Transverse colon (tissue), 4 donors: ENCODE measurements around the gene SERAC1. TPM values are rescaled to one million over a fixed set of nuclear protein-coding genes. Genes with fewer than 3 reads are reported as not detected.

Experiments used
- DNase-seq: peaks from one replicate; pipeline ENCODE4 v3.0.0-alpha.2; 2019
- H3K27ac ChIP-seq, 4 donors: fragments of 200-600 bp; sonication (generic); 2 replicates each; pipeline ENCODE4 v1.5.1; 2016 to 2018; ENCODE audit warnings: inconsistent platforms in 4 of 4
- H3K27me3 ChIP-seq: fragments of 200-600 bp; sonication (generic); 2 replicates; pipeline ENCODE4 v1.5.1; 2017; ENCODE audit warnings: inconsistent platforms
- H3K36me3 ChIP-seq, 4 donors: fragments of 200-600 bp; sonication (generic); 2 replicates each; pipeline ENCODE4 v1.5.1; 2017 to 2019; ENCODE audit warnings: inconsistent platforms in 4 of 4
- H3K4me1 ChIP-seq, 4 donors: fragments of 200-600 bp; sonication (generic); 2 replicates each; pipeline ENCODE4 v1.5.1; 2017 to 2020; ENCODE audit warnings: inconsistent platforms in 4 of 4
- H3K4me3 ChIP-seq, 4 donors: fragments of 200-600 bp; sonication (generic); 1 replicate in 1 of 4; 2 replicates in 3 of 4; pipeline versions ENCODE4 v1.5.1 to v1.6.1; 2017 to 2019; ENCODE audit warnings: inconsistent platforms in 4 of 4
- H3K9me3 ChIP-seq, 2 donors: fragments of 200-600 bp; sonication (generic); 2 replicates each; pipeline ENCODE4 v1.5.1; 2017 to 2019; ENCODE audit warnings: inconsistent platforms in 2 of 2
- CTCF ChIP-seq, 5 experiments: fragments of 200-600 bp in 3 of 5; fragments of 450-650 bp in 2 of 5; sonication (generic) in 3 of 5; IDR thresholded peaks; 1 replicate in 2 of 5; 2 replicates in 3 of 5; pipeline ENCODE4 v1.5.1; 2016 to 2017; ENCODE audit warnings: antibody characterized with exemption in 5 of 5, inconsistent platforms in 3 of 5, mild to moderate bottlenecking in 2 of 5, moderate library complexity in 1 of 5
- EP300 ChIP-seq: sonication (generic); formaldehyde crosslinking; IDR thresholded peaks from one replicate; pipeline ENCODE4 v1.6.1; 2017; ENCODE audit warnings: antibody characterized with exemption, low read depth
- POLR2A ChIP-seq: fragments of 450-650 bp; IDR thresholded peaks from one replicate; pipeline ENCODE4 v1.6.1; 2016; ENCODE audit warnings: antibody characterized with exemption, mild to moderate bottlenecking, moderate library complexity
- POLR2AphosphoS5 ChIP-seq, 3 donors: sonication (generic); formaldehyde crosslinking; IDR thresholded peaks; one replicate each; pipeline ENCODE4 v1.6.1; 2016; ENCODE audit warnings: antibody characterized with exemption in 3 of 3
- WGBS, 2 donors: methylation state at CpG; one replicate each; pipeline ENCODE4 v1.1.5; 2018; ENCODE audit warnings: low coverage in 1 of 2; 5-methylcytosine and 5-hydroxymethylcytosine counted together
- in situ Hi-C, 4 donors: fragments of 200-750 bp; cut with MboI; loops; one replicate each; pipeline versions ENCODE4 v1.15.0 to v1.15.1; 2017; ENCODE audit warnings: low sequenced_read_pairs in 3 of 4, low pct_ligation_motif_present in 1 of 4, low pct_unique_long_range_greater_than_20kb in 1 of 4
- intact Hi-C: fragments of 100-400 bp; cut with DNase I; formaldehyde crosslinking; loops from one replicate; pipeline ENCODE4 v1.15.1; 2023; ENCODE audit warnings: low total_unique reads
- total RNA-seq, 4 donors: library from RNA; depleted of rRNA; stranded (reverse); fragments of >200 nt; gene quantifications; one replicate each; pipeline ENCODE4 v1.1.0, GENCODE V29; 2016

Gene SERAC1
- total RNA-seq, 4 donors from 2014 or later, result 9.8 to 125 (median 13.5) TPM

GRCh38 chr6:158158748-158159147 is 9.3 kb downstream of the SERAC1 start:
- Histone ChIP-seq H3K36me3 (no peaks in the 10 kb centered on the region), H3K4me1 (peaks cover 0 to 7% (median 0%) of the 10 kb centered on the region in 4 donors), H3K27ac (no peak overlapping the region), H3K27me3 (no peaks in the 10 kb centered on the region), H3K4me3 (no peak overlapping the region), H3K9me3 (no peaks in the 10 kb centered on the region)
- TF ChIP-seq POLR2A (no peak), POLR2AphosphoS5 (IDR thresholded peaks at IDR 0.05) (no peak), EP300 (no peak), CTCF (IDR thresholded peaks at IDR 0.05) (no peak)
- no peak for DNase-seq
- intact Hi-C loops (no loop called here), in situ Hi-C loops (no loop called here)
- WGBS, 2 donors, result 79 to 81% methylated on average over 2 of the region's 2 CpGs

- H3K36me3 ChIP-seq, result no peaks in the 10 kb centered on the region
- H3K4me1 ChIP-seq, result peaks cover 0 to 7% (median 0%) of the 10 kb centered on the region in 4 donors
- H3K9me3 ChIP-seq, result no peaks in the 10 kb centered on the region
- H3K27me3 ChIP-seq, result no peaks in the 10 kb centered on the region
- no peak overlapping the region for H3K4me3 ChIP-seq
- no peak overlapping the region for H3K27ac ChIP-seq
- intact Hi-C loops, result no loop called here
- in situ Hi-C loops, result no loop called here
- TF ChIP-seq EP300 (no peak), POLR2A (no peak), POLR2AphosphoS5 (IDR thresholded peaks at IDR 0.05) (no peak), CTCF (IDR thresholded peaks at IDR 0.05) (no peak)
- 95 to 97% methylated on average over 2 of the region's 2 CpGs for WGBS, 2 donors
- DNase-seq, result no peak
Observed at GRCh38 chr6:158158123-158158522, 9.9 kb downstream of the SERAC1 start.

- no peak overlapping the region for H3K4me3 ChIP-seq
- TF ChIP-seq POLR2A, result no peak
- TF ChIP-seq POLR2AphosphoS5 (IDR thresholded peaks at IDR 0.05), result no peak
- no peak for TF ChIP-seq EP300
- TF ChIP-seq CTCF (IDR thresholded peaks at IDR 0.05), result no peak
- in situ Hi-C loops (no loop called here), intact Hi-C loops (no loop called here)
- H3K36me3 ChIP-seq, result no peaks in the 10 kb centered on the region
- H3K9me3 ChIP-seq, result no peaks in the 10 kb centered on the region
- no peak overlapping the region for H3K27ac ChIP-seq
- no peak for DNase-seq
- H3K4me1 ChIP-seq, result peaks cover 0 to 7% (median 0%) of the 10 kb centered on the region in 4 donors
- WGBS, 2 donors, result 94 to 95% methylated on average over 5 of the region's 5 CpGs
- H3K27me3 ChIP-seq, result no peaks in the 10 kb centered on the region
Observed at GRCh38 chr6:158157064-158157764, 10.8 kb downstream of the SERAC1 start.

- Histone ChIP-seq H3K27me3 (no peaks in the 10 kb centered on the region), H3K4me1 (peaks cover 0 to 4% (median 0%) of the 10 kb centered on the region in 4 donors), H3K36me3 (no peaks in the 10 kb centered on the region), H3K4me3 (no peak overlapping the region), H3K9me3 (no peaks in the 10 kb centered on the region), H3K27ac (no peak overlapping the region)
- no peak for DNase-seq
- intact Hi-C loops (no loop called here), in situ Hi-C loops (no loop called here)
- no peak for TF ChIP-seq EP300
- no peak for TF ChIP-seq POLR2A
- no peak for TF ChIP-seq CTCF (IDR thresholded peaks at IDR 0.05)
- no peak for TF ChIP-seq POLR2AphosphoS5 (IDR thresholded peaks at IDR 0.05)
- WGBS, 2 donors, result 92 to 93% methylated on average over 6 to 8 of the region's 8 CpGs
Observed at GRCh38 chr6:158154816-158155215, 13.2 kb downstream of the SERAC1 start.
